Stimulated activated CD8-positive, alpha-beta memory T cell treated with anti-CD3 and anti-CD28 coated beads, Interleukin-12 subunit alpha, Interleukin-12 subunit beta, amount 100 ng/mL, for 24 hours (primary cell): ENCODE data around the gene CDC42BPA.
"Not testable (repeated sequence)": the region's sequence is repeated elsewhere in the genome, so short reads cannot be mapped to it uniquely, and the experiment has no call there.

Source experiments
- DNase-seq: peaks from one replicate; pipeline ENCODE4 v3.0.0-alpha.2; 2020; ENCODE audit errors: extremely low read depth

CDC42BPA gene

GRCh38 chr1:227263869-227264268 lies 54.4 kb downstream of the CDC42BPA start:
- DNase-seq = no peak

GRCh38 chr1:227261501-227261900 lies 56.8 kb downstream of the CDC42BPA start:
- DNase-seq = no peak

GRCh38 chr1:227260433-227260832 lies 57.9 kb downstream of the CDC42BPA start:
- no peak for DNase-seq

GRCh38 chr1:227257964-227258363 lies 60.3 kb downstream of the CDC42BPA start:
- DNase-seq = no peak

- DNase-seq = no peak
These were observed 63.1 kb downstream of the CDC42BPA start for GRCh38 chr1:227255086-227255732.

- no peak for DNase-seq
These were observed 65.2 kb downstream of the CDC42BPA start for GRCh38 chr1:227253065-227253464.

- DNase-seq = no peak
These were observed 72.5 kb downstream of the CDC42BPA start for GRCh38 chr1:227245613-227246320.

- no peak for DNase-seq
These were observed 73.8 kb downstream of the CDC42BPA start for GRCh38 chr1:227244339-227245118.

- no peak for DNase-seq
These were observed 75.2 kb downstream of the CDC42BPA start for GRCh38 chr1:227242811-227243682.

GRCh38 chr1:227240983-227241382 lies 77.3 kb downstream of the CDC42BPA start:
- no peak for DNase-seq

GRCh38 chr1:227234998-227235405 lies 83.3 kb downstream of the CDC42BPA start:
- no peak for DNase-seq

GRCh38 chr1:227231128-227231527 lies 87.2 kb downstream of the CDC42BPA start:
- not testable (repeated sequence) for DNase-seq

- DNase-seq = no peak
These were observed 90.1 kb downstream of the CDC42BPA start for GRCh38 chr1:227228201-227228600.

GRCh38 chr1:227227761-227228160 lies 90.5 kb downstream of the CDC42BPA start:
- no peak for DNase-seq

- no peak for DNase-seq
These were observed 92.5 kb downstream of the CDC42BPA start for GRCh38 chr1:227225715-227226346.

GRCh38 chr1:227223171-227223806 lies 95.0 kb downstream of the CDC42BPA start:
- no peak for DNase-seq

GRCh38 chr1:227219715-227220292 lies 98.5 kb downstream of the CDC42BPA start:
- no peak for DNase-seq

GRCh38 chr1:227218870-227219573 lies 99.3 kb downstream of the CDC42BPA start:
- no peak for DNase-seq

- no peak for DNase-seq
These were observed 102.3 kb downstream of the CDC42BPA start for GRCh38 chr1:227215863-227216510.
